NCI-H2171 (cell line): ENCODE results near the gene KDM3A.
A peak's percentile ranks its signal among the peaks of the same experiment; 100 is the strongest.

Experiments
- DNase-seq: peaks from one replicate; lab custom pipeline; 2025; lab: John Stamatoyannopoulos, UW

The KDM3A gene, protein sequence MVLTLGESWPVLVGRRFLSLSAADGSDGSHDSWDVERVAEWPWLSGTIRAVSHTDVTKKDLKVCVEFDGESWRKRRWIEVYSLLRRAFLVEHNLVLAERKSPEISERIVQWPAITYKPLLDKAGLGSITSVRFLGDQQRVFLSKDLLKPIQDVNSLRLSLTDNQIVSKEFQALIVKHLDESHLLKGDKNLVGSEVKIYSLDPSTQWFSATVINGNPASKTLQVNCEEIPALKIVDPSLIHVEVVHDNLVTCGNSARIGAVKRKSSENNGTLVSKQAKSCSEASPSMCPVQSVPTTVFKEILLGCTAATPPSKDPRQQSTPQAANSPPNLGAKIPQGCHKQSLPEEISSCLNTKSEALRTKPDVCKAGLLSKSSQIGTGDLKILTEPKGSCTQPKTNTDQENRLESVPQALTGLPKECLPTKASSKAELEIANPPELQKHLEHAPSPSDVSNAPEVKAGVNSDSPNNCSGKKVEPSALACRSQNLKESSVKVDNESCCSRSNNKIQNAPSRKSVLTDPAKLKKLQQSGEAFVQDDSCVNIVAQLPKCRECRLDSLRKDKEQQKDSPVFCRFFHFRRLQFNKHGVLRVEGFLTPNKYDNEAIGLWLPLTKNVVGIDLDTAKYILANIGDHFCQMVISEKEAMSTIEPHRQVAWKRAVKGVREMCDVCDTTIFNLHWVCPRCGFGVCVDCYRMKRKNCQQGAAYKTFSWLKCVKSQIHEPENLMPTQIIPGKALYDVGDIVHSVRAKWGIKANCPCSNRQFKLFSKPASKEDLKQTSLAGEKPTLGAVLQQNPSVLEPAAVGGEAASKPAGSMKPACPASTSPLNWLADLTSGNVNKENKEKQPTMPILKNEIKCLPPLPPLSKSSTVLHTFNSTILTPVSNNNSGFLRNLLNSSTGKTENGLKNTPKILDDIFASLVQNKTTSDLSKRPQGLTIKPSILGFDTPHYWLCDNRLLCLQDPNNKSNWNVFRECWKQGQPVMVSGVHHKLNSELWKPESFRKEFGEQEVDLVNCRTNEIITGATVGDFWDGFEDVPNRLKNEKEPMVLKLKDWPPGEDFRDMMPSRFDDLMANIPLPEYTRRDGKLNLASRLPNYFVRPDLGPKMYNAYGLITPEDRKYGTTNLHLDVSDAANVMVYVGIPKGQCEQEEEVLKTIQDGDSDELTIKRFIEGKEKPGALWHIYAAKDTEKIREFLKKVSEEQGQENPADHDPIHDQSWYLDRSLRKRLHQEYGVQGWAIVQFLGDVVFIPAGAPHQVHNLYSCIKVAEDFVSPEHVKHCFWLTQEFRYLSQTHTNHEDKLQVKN (N-terminal part only)

DNA sequence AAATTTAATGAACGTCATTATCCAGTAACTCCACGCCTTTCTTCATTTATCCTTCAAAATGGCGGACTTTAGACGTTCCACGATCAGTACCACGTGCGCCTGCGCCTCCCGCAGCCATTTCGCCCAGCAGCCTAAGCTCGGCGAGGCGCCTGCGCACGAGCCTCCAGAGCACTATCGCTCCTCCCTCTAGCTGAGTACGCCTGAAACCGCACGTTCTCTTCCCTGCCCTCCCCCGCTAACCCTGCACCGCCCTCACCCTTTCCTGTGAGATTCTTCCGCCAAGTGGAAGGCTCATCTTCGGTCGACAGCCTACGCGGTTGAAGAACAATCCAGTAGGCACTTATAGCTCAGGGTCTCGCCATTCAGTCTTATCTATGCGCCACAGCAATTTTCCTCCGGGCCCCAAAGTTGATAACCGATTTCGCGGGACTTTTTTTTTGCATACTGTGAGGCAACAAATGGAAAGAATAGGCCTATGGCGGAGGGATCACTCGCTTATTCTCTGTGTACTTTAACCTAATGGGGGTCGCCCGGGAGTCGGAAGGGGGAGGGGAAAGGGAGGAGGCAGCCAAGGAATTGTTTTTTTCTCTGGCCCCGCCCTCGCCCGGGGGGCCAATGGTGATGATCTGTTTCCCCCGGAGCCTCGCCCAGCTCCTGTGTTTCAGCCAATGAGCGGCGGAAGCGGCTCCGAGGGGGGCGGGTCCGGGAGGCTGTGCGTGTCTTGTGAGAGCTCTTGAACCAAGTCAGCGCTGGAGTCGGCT, at the start of gene KDM3A:
KDM3A (plus strand) TSS at position 741 of the 761 bp plus-strand sequence. CDS start 677 bp downstream, outside the sequence.
- peak; percentile 98 for DNase-seq

DNA sequence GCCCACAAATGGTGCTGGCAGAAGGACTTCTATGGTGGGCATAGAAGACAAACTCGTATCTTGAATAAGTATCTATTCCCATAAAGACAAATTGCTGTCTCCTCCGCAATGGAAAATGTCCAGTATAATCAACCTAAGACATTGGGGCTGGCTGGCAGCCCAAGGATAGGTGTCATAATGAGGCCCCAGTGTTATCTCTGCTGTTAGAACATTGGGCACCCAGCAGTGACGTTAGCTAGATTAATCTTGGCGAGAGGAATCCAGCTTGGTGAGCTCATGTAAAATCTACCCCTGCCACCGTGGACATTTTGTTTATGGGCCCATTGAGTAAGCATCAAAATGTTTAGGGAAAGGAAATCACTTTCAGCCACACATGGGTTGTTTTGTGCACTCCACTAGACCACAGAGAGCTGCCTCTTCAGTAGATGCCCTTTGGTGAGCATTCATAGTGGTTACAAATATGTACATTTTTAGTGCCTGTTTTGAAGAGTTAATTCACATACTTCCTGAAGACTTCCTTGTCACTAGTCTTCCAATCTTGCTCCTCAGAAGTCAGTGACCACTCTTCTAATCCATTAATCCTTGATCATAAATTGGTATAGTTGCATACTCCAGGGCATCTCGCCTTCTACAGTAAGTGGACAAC, 48.2 kb upstream of the KDM3A start:
- DNase-seq, result no peak

DNA sequence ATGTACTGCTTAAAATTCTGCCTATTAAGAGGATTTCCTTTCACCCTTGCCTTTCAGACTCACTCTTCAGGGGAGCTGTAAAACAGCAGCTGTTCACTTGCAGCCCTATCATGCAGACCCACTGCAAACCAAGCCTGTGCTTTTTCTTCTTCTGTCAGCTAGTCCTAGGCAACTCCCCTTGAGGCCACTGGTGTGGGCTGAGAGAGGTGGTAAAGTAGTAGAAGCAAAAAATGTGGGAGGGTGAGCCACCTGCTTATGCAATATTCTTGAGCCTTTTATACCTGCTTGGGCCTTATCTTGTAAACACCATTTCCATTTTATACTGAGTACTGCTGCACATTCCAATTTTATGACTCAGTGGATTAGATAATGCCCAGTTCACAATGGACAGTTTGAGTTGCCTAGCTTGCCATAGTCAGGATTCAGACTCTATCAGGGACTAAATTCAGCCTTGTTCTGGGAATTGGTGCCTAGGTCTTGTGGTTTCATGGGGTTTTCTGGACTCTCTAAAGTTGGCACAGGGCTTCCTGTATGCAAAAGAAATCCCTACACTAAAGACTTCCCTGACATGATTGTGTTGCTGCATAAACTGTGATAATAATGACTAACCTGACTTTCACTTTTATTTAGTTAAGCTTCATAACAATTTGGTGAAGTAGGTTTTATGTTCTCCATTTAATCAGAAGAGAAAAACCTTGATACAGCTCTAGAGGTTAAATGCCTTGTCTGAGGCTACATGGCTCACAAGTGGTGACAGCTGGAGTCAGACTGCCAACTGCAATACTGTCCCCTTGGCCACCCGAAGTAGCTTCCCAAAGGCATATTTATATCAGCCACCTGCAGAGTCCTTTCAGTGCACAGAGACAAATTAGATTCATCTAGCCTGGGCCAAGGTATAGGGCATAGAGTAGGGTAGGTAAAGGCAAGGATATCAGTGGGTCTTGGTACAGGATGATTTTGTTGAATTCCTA, 47.4 kb upstream of the KDM3A start:
- no peak for DNase-seq

DNA sequence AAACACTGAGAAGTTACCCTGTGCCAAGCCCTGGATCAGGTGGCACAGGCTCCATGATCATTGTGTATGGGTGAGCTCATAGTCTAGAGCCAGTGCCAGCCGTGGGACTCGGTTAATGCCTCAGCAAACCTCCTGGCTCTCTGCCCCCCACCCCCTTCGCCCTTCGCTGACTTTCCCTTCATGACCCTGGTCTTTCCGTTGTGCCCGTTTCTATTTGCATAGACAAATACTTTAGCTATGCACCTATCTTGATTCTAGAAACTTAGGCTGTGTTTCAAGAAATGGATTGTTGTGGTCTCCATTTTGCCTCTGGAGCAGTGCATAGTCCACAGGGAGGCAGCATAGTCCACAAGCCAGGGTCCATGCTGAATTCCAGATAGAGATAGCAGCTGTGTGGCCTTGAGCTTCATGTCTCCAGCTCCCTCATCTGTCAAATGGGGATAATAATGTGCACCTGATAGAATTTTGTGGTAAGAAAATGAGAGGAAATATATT, 44.8 kb upstream of the KDM3A start:
- DNase-seq, result no peak

DNA sequence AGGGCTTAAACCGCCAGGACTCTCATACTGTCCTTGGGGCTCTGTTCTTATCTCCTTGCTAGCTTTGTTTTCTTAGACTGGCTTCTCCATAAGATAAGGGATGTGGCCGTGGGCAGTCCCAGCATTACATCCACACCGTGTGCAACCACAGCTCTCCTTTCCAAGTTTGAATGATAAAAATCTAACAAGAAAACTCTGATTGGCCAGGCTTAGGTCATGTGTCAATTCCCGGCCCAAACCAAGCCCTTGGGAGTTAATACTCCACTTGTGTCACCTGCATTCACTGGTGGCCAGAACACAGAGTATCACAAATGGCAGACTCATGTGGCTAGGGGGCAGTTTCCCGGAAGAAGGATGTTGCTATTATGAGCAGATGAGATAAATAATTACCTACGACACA, 43.2 kb upstream of the KDM3A start:
- DNase-seq, result no peak

DNA sequence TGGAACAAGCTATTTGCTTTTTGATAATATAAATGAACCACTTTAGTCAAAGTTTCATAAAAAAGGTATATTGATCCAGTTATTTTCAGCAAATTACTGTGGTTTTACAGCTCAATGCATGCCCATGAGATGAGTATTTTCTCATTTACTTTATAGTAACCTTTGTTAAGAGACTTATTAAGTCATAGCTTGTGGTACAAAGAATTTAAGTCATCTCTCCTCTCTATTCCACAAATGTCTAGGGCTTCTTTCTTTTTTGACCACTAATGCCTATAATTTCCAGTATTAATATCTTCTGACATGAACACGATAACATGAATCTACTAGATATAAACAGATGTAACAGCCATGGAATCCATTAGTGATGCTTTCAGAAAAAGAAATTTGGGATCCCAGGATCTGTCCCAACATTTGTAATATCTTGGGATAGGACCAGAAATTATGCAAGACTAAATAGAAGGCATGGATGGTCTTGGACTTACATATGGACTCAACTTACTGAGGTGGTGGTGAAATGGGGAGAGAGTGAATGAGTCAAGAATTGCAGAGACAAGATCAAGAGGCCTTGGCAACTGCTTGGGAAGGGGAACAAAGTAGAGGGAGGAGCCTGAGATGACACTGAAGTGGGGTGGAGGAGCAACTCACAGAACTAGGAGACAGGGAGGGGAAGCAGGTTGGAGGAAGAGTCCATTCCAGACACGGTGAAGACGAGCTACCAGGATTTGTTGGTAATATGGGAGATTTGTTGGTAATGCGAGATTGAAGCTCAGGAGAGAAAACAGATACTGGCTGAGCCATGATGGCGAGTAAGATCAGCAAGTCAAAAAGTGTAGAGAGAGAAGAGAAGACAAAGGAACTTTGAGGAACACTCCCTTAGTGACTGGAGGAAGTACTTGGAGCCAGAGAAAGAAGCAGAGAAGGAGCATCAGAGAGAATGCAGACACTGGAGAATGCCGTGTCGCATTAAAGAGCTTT, 42.4 kb upstream of the KDM3A start:
- no peak for DNase-seq

DNA sequence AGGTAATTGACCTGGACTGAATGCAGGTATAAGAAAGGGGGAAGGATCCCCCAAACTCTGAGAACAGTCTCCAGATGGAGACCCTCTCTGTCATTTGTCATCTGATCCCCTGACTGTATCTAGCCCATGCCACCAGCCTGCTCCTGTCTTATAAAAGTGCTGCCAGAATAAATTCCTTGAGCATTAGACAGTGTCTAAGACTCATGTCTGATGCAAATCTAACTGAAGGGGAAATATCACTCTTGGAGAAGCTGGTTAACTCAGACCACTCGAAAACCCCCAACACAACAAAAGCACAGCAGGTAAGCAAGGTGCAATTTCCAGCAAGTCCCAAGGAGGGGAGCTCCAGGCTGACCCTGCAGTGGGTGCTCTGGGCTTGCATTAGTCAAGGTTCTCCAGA, 40.9 kb upstream of the KDM3A start:
- no peak for DNase-seq

DNA sequence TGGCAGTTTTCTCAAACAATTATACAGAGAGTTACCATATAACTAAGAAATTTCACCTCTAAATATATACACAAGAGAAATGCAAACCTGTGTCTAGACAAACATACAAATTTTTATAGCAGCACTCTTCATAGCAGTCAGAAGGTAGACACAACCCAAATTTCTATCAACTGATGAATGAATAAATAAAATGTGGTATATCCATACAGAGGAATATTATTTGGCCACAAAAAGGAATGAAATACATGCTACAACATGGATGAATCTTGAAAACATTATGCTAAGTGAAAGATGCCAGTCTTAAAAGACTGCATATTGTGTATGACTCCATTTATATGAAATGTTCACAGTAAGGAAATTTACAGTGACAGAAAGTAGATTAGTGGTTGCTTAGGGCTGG, 30.6 kb upstream of the KDM3A start:
- DNase-seq, result no peak

DNA sequence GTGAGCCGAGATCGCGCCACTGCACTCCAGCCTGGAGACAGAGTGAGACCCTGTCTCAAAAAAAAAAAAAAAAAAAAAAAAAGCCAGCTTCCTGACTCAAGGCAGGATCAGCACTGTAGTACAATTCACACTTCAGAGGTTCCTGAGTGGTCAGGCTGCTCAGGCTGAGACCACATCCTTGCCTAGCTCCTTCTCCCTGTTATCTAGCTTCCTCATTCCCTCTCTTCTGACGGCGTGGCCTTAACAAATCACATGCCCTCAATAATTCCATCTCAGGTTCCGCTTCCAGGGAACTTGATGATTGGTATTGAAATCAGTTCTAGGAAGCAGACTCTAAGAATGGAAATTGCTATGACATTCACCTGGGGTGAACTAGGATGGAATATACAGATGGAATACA, 29.8 kb upstream of the KDM3A start:
- DNase-seq, result no peak

DNA sequence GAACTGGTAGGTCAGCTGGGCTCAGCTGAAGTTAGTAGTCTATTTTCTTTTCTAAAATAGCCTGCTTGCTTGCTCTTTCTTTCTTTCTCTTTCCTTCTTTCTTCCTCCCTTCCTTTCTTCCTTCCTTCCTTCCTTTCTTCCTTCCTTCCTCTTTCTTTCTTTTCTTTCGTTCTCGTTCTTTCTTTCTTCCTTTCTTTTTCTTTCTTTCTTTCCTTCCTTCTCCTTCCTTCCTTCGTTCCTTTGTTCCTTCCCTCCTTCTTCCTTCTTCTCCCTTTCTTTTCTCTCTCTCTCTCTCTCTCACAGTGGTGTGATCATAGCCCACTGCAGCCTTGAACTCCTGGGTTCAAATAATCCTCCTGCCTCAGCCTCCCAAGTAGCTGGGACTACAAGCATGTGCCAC, 29.2 kb upstream of the KDM3A start:
- no peak for DNase-seq

DNA sequence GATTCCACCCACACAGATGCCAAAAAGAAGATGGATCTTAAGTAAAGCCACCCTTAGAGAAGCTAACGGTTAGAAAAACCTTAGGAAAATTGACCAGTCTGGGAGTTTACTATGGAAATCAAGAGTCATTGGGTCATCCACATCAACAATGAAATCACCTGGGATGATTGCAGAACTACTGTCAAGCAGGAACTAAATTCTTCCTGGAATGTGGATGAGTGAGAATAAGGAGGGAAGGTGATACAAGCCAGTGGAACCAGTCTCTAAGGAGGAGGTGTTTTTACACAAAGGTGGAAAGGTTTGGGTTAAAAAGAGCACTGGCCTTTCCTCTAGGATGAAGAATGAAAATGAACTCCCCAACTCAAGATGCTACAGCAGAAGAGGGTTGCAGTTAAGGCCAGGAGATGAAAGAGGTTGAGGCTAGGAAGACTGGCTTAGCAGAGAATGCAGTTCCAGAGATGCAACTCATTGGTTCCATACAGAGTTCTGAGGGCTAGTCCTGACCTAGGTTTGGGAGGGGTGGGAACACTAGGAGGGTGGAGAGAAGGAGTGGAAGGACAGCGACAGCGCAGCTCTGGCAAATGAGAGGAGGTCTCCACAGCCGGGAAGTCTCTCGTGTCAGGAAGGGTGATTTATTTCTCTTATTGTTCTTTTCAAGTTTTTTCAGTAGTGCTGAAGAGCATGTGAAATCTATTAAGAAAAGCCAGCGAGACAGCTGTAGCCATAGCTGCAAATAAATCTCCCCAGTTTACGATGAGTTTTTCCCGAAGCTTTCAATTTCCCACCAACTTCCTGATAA, 27.7 kb upstream of the KDM3A start:
- no peak for DNase-seq

DNA sequence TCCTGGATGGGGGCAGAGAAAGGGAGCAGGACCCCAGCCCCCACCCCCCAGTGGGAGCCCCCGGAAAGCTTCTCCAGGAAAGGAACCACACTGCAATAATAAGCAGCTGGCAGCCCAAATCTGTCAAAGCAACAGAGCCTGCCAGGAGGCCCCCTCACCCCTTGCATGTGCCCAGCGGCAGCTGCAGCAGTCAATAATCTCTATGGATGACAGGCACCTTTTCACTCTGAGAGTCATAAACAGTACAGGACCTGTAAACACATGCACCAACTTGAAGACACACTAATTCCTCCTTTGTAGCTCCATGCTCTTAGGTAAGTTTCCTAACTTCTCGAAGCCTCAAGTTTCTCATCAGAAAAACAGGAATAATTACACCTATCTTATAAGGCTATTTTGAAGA, 26.2 kb upstream of the KDM3A start:
- peak; percentile 59 for DNase-seq

DNA sequence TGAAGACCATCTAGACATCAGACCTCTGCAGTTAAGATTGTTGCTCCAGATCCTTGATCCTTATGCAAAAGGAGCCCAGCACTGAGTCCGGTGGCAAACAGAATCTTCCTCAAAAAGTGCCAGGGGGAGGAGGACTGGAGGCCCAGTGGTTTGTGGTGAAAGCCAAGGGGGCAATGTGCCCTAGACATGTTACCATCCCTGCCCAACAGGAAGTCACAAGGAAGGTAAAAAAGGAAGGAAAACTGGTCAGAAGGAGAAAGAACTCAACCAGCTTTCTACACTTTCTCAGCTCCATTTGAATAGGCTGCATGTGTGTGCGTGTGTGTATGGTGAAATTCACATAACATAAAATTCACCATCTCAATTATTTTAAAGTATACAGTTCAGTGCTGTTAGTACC, 25.0 kb upstream of the KDM3A start:
- DNase-seq, result no peak

DNA sequence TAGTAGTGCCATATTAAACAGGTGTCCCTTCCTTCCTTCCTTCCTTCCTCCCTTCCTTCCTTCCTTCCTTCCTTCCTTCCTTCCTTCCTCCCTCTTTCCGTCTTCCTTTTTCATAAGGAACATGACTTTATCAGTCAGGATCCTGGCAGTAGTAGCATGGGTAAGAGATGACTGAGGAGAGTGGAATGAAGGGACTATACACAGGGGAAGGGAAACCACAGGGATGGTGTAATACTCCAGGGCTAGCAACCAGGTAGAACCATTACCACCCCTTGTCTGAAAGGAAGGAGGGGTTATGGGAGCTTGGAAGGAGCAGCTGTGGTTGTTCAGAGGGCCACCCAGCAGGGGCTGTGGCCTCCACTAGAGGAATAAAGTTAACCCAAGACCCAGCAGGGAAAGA, 23.2 kb upstream of the KDM3A start:
- DNase-seq, result no peak

DNA sequence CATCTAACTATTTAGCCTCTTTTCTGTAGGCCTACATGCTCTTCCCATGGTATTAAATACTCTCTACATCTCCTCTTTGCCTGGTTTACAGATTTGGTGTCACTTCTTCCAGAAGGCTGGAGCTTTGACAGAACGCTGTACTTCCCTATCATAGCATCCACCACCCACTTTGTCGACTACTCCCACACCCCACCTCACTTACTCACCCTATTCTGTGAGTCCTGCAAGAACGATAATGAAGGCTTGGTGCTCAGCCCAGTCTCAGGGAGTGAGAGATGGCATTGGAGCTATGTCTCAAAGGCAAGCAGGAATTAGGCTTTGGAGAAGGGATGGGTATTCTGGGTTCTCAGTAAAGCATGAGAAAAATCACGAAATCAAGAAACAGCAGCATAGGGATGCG, 20.3 kb upstream of the KDM3A start:
- no peak for DNase-seq

DNA sequence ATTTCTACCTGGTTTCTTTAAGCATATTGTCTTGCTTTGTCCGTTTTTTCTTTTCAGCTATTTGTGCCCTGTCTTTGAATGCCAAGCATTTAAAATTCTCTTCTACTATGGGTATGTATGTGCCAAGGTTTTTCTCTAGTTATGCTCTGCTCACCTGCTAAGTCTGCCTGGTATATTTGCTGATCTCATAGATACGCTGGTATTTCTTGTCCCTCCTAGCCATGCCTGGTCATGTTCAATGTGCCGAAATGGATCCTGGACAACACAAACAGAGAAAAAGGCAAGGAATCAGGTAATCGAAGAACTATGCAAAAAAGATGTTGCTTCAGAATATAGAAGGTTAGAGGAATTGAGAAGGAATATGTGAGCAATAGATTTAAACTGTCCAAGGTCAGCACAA, 14.9 kb upstream of the KDM3A start:
- no peak for DNase-seq

DNA sequence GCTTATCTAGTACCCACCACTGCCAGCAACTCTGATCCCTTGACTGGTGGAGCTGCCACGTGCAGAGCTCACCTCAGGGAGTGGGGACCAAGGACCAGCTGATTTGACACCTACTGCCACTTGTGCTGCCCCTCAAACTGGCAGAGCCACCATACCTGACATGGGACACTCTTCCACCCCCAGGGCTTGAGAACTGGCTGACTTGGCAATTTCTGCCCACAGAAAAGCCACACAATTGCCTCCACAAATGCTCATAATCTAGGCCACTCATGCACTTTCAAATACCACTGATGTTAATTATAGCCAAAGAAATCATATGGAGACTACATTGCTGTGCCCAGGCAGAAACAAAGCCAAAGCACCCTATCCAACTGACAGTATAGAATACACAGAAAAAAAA, 11.8 kb upstream of the KDM3A start:
- DNase-seq, result no peak

DNA sequence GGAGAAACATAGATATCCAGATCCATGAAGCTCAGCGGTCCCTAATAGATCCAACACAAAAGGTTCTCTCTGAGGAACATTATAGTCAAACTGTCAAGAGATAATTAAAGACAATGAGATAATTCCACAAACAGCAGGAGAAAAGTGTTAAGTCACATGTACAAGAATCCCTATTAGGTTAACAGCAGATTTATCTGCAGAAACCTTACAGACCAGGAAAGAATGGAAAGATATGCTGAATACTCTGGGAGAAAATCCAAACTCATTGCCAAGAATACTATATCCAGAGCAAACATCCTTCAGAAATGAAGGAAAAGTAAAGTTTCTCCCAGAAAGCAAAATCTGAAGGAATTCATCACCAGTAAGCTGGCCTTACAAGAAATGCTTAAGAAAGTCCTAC, 10.8 kb upstream of the KDM3A start:
- DNase-seq, result no peak
